AG04449 (cell line): ENCODE measurements around the gene TRMT1.

ENCODE experiments used
- CTCF ChIA-PET: fragments of 350-600 bp; formaldehyde crosslinking; extraction: SDS; loops from one replicate; lab custom pipeline; 2021; ENCODE audit warnings: antibody characterized with exemption; lab: Yijun Ruan, JAX
- POLR2A ChIA-PET: fragments of 400-600, 350-600 bp; formaldehyde crosslinking; extraction: SDS; loops from one replicate; lab custom pipeline; 2020; ENCODE audit warnings: antibody characterized with exemption, inconsistent platforms; lab: Yijun Ruan, JAX
- DNase-seq: peaks from one replicate; pipeline ENCODE4 v3.0.0-alpha.2; 2010; ENCODE audit warnings: low read depth, low spot score
- H3K4me3 ChIP-seq: 2 replicates; pipeline ENCODE4 v1.5.1; 2011; ENCODE audit warnings: low read depth, mild to moderate bottlenecking, control low read depth, low read length
- TF ChIP-seq, protein P1 (sequence below): IDR thresholded peaks from one replicate; pipeline ENCODE4 v1.5.1; 2011; ENCODE audit warnings: mild to moderate bottlenecking, moderate library complexity, low read length, control low read depth, inconsistent platforms; ENCODE audit not compliant: insufficient read depth; ENCODE audit errors: missing control alignments

The TRMT1 gene

DNA sequence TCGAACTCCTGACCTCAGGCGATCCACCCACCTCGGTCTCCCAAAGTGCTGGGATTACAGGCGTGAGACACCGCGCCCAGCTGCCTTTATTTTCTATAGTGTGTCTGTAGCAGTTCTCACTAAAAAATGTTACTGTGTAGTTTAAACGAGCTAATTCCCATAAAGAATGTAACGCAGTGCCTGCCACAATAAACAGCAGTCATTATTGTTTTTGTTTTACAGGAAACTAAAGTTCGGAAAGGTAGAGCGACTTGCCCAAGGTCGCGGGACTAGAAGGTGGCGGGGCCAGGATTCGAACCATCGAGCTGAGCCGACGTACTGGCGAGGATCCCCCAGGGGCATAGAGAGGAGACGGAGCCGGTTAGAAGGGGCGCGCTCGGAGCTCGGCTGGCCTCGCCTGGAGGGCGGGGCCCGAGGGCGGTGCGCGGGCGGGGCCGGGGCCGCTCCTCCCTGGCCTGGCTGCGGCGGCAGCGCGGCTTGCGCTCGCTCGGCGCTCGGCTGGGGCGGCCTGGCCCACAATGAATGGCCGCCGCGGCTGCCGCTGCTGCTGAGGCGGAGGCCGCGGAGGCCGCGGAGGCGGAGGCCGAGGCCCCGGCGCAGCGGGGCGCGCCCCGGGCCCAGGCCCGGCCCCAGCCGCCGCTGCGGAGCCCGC is 1.4 kb upstream of the TRMT1 start, which contains the start of gene NACC1:
Gene NACC1 (plus strand): TSS at position 493 of the 652 bp plus-strand sequence. CDS start 16,944 bp downstream, outside the sequence.
- ChIA-PET CTCF (interaction anchor here (0.7 to 2.4 kb wide), 9 partner anchors 13 to 152 kb away, joined by 3 to 10 read pairs (median 4); partner anchors contain the start of genes IER2 and STX10), POLR2A (interaction anchor here (1.7 to 2.2 kb wide), 3 partner anchors 15 to 37 kb away, joined by 7 to 13 read pairs (median 9); no protein-coding TSS in a partner anchor)
- no peak for DNase-seq
- peak within 1 kb of the TSS; percentile 99 for H3K4me3 ChIP-seq
- TF ChIP-seq, protein P1, sequence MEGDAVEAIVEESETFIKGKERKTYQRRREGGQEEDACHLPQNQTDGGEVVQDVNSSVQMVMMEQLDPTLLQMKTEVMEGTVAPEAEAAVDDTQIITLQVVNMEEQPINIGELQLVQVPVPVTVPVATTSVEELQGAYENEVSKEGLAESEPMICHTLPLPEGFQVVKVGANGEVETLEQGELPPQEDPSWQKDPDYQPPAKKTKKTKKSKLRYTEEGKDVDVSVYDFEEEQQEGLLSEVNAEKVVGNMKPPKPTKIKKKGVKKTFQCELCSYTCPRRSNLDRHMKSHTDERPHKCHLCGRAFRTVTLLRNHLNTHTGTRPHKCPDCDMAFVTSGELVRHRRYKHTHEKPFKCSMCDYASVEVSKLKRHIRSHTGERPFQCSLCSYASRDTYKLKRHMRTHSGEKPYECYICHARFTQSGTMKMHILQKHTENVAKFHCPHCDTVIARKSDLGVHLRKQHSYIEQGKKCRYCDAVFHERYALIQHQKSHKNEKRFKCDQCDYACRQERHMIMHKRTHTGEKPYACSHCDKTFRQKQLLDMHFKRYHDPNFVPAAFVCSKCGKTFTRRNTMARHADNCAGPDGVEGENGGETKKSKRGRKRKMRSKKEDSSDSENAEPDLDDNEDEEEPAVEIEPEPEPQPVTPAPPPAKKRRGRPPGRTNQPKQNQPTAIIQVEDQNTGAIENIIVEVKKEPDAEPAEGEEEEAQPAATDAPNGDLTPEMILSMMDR, result no peak

GRCh38 chr19:13117176-13117771 is 734 bp upstream of the TRMT1 start:
- TF ChIP-seq, protein P1, result no peak
- H3K4me3 ChIP-seq, result peak overlapping the region; percentile 99
- ChIA-PET POLR2A (interaction anchor here (1.7 to 2.2 kb wide), 3 partner anchors 15 to 38 kb away, joined by 7 to 13 read pairs (median 9); no protein-coding TSS in a partner anchor), CTCF (interaction anchor here (0.7 to 1.5 kb wide), 7 partner anchors 12 to 152 kb away, joined by 3 to 6 read pairs (median 4); partner anchors contain the start of genes IER2 and STX10)
- no peak for DNase-seq

DNA sequence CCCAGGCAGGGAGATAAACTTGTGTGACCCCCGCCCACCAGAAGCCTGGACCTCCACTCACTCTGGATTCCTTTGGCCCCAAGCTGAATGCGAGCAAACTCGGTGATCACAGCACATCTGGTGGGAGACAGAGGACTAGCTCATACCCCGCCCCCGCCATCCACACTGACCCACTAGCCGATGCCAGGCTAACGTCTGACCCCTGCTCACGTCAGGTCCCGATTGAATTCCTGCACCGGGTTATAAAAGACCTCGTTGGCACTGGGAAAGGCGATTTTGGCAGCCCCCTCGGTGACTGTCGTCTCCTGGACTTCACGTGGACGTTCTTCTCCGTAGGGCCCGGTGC is 631 bp downstream of the TRMT1 start:
- CTCF ChIA-PET, result interaction anchor here (0.8 to 2.1 kb wide), 7 partner anchors 11 to 147 kb away, joined by 3 to 7 read pairs (median 4); partner anchors contain the start of genes IER2, LYL1 and STX10
- POLR2A ChIA-PET, result no interaction called here
- TF ChIP-seq, protein P1, result no peak
- H3K4me3 ChIP-seq, result peak overlapping the region; percentile 99
- DNase-seq, result no peak

- no peak overlapping the region for H3K4me3 ChIP-seq
- DNase-seq, result no peak
- TF ChIP-seq, protein P1, result no peak
- ChIA-PET POLR2A (no interaction called here), CTCF (no interaction called here)
These were observed 4.0 kb downstream of the TRMT1 start for GRCh38 chr19:13112555-13112954.

- ChIA-PET CTCF (no interaction called here), POLR2A (no interaction called here)
- H3K4me3 ChIP-seq, result no peak overlapping the region
- DNase-seq, result no peak
- TF ChIP-seq, protein P1, result no peak
These were observed 6.4 kb downstream of the TRMT1 start for GRCh38 chr19:13110099-13110610.
